Epidermal melanocyte (primary cell): ENCODE data around the gene PLEK.
A peak's percentile ranks its signal among the peaks of the same experiment; 100 is the strongest.
"Not testable (repeated sequence)": the region's sequence is repeated elsewhere in the genome, so short reads cannot be mapped to it uniquely, and the experiment has no call there.

Source experiments
- DNase-seq: peaks from one replicate; pipeline ENCODE4 v3.0.0; 2011; ENCODE audit warnings: low spot score; ENCODE audit not compliant: insufficient read length

PLEK gene

GRCh38 chr2:68438455-68439303 is 73.6 kb downstream of the PLEK start:
- no peak for DNase-seq

GRCh38 chr2:68441179-68441993 is 76.3 kb downstream of the PLEK start:
- peak; percentile 61 for DNase-seq

GRCh38 chr2:68441994-68442322 is 76.9 kb downstream of the PLEK start:
- no peak for DNase-seq

- DNase-seq, result not testable (repeated sequence)
These were observed 81.3 kb downstream of the PLEK start for GRCh38 chr2:68446425-68446824.
